SK-N-SH (cell line): ENCODE results near the gene HSPG2.
"Not testable (repeated sequence)": the region's sequence is repeated elsewhere in the genome, so short reads cannot be mapped to it uniquely, and the experiment has no call there.

ENCODE experiments used
- CHD2 ChIP-seq: fragments of 150-350 bp; IDR thresholded peaks from 2 replicates; pipeline ENCODE4 v1.6.1; 2018; ENCODE audit warnings: low read length; ENCODE audit not compliant: partially characterized antibody
- CTCF ChIP-seq: fragments of 200-600 bp; sonication (generic); IDR thresholded peaks from 2 replicates; pipeline ENCODE4 v1.6.1; 2017; ENCODE audit warnings: antibody characterized with exemption, mild to moderate bottlenecking, moderate library complexity
- EZH2phosphoT487 ChIP-seq: fragments of 200-600 bp; sonication (generic); IDR thresholded peaks from 2 replicates; pipeline ENCODE4 v1.6.1; 2017; ENCODE audit warnings: low read depth, mixed run types, mild to moderate bottlenecking, antibody characterized with exemption, moderate library complexity, borderline replicate concordance
- GABPA ChIP-seq: IDR thresholded peaks from 2 replicates; pipeline ENCODE4 v1.4.0; 2012; ENCODE audit warnings: low read depth, mild to moderate bottlenecking
- JUND ChIP-seq: IDR thresholded peaks from 2 replicates; pipeline ENCODE4 v1.4.0; 2012
- MEF2A ChIP-seq: IDR thresholded peaks from 2 replicates; pipeline ENCODE4 v1.4.0; 2012; ENCODE audit warnings: low read depth, borderline replicate concordance
- PBX3 ChIP-seq: IDR thresholded peaks from 2 replicates; pipeline ENCODE4; 2012
- POLR2AphosphoS5 ChIP-seq: IDR thresholded peaks from 2 replicates; pipeline ENCODE4 v1.6.1; 2012; ENCODE audit warnings: low read depth, low read length
- RAD21 ChIP-seq: IDR thresholded peaks from 2 replicates; pipeline ENCODE4 v1.6.1; 2012; ENCODE audit warnings: mild to moderate bottlenecking, low read length
- SIN3A ChIP-seq: IDR thresholded peaks from 2 replicates; pipeline ENCODE4 v1.6.1; 2012; ENCODE audit warnings: low read depth, mild to moderate bottlenecking, low read length, moderate library complexity, borderline replicate concordance
- USF1 ChIP-seq: IDR thresholded peaks from 2 replicates; pipeline ENCODE4 v1.4.0; 2012; ENCODE audit warnings: low read depth, borderline replicate concordance
- YY1 ChIP-seq: IDR thresholded peaks from 2 replicates; pipeline ENCODE4 v1.4.0; 2012; ENCODE audit warnings: low read depth, mild to moderate bottlenecking

GRCh38 chr1:21907737-21908534 lies 29.2 kb downstream of the HSPG2 start:
- TF ChIP-seq CTCF, PBX3, USF1, EZH2phosphoT487, GABPA, YY1, CHD2, SIN3A, RAD21, MEF2A, JUND, POLR2AphosphoS5: not testable (repeated sequence)
